ENCODE data around the gene SH3RF2.

The SH3RF2 gene

GRCh38 chr5:146018514-146019375 is 82.4 kb downstream of the SH3RF2 start:
- TF ChIP-seq CTCF (conservative IDR thresholded peaks at IDR 0.05; ENCODE audit: low read depth), result no peak
- ChIA-PET CTCF (interaction anchor here (0.6 kb wide), 2 partner anchors 314 to 547 kb away, joined by 4 read pairs; no protein-coding TSS in a partner anchor), POLR2A (ENCODE audit: low non-redundant PET) (no interaction called here)
- no peak overlapping the region for H3K27ac ChIP-seq
- no peak for DNase-seq (ENCODE audit: low spot score)

- ChIA-PET CTCF (no interaction called here), POLR2A (ENCODE audit: low non-redundant PET) (no interaction called here)
- no peak overlapping the region for H3K27ac ChIP-seq
- TF ChIP-seq CTCF (conservative IDR thresholded peaks at IDR 0.05; ENCODE audit: low read depth), result no peak
- no peak for DNase-seq (ENCODE audit: low spot score)
Observed at GRCh38 chr5:146020100-146020499, 83.7 kb downstream of the SH3RF2 start.

- POLR2A ChIA-PET (ENCODE audit: low non-redundant PET), result no interaction called here
- CTCF ChIA-PET, result no interaction called here
- no peak for DNase-seq (ENCODE audit: low spot score)
- no peak overlapping the region for H3K27ac ChIP-seq
- TF ChIP-seq CTCF (conservative IDR thresholded peaks at IDR 0.05; ENCODE audit: low read depth), result no peak
Observed at GRCh38 chr5:146024034-146024433, 87.7 kb downstream of the SH3RF2 start.

- POLR2A ChIA-PET (ENCODE audit: low non-redundant PET), result no interaction called here
- no peak for DNase-seq (ENCODE audit: low spot score)
Observed at GRCh38 chr5:146025114-146025680, 88.8 kb downstream of the SH3RF2 start.

GRCh38 chr5:146025681-146026080 is 89.3 kb downstream of the SH3RF2 start:
- POLR2A ChIA-PET (ENCODE audit: low non-redundant PET), result no interaction called here
- CTCF ChIA-PET, result interaction anchor here (0.5 to 1.6 kb wide), 3 partner anchors 15 to 580 kb away, joined by 3 to 5 read pairs (median 3); no protein-coding TSS in a partner anchor
- H3K27ac ChIP-seq, result no peak overlapping the region
- no peak for DNase-seq (ENCODE audit: low spot score)
- TF ChIP-seq CTCF (conservative IDR thresholded peaks at IDR 0.05; ENCODE audit: low read depth), result no peak

More at GRCh38 chr5:146025114-146025680, 88.8 kb downstream of the SH3RF2 start:
- CTCF ChIA-PET, result interaction anchor here (0.6 kb wide), 1 partner anchor 23 kb away, joined by 3 read pairs; no protein-coding TSS in a partner anchor
- TF ChIP-seq CTCF (conservative IDR thresholded peaks at IDR 0.05; ENCODE audit: low read depth), result no peak
- no peak overlapping the region for H3K27ac ChIP-seq

- DNase-seq (ENCODE audit: low spot score), result no peak
- ChIA-PET POLR2A (ENCODE audit: low non-redundant PET) (no interaction called here), CTCF (interaction anchor here (0.5 to 1.6 kb wide), 3 partner anchors 14 to 1272 kb away, joined by 3 to 5 read pairs (median 3); no protein-coding TSS in a partner anchor)
- H3K27ac ChIP-seq, result no peak overlapping the region
- no peak for TF ChIP-seq CTCF (conservative IDR thresholded peaks at IDR 0.05; ENCODE audit: low read depth)
Observed at GRCh38 chr5:146026307-146027010, 90.1 kb downstream of the SH3RF2 start.

Measured in RWPE1 (cell line).